AG04450 (cell line): Measurements from ENCODE around the gene LRPAP1. TPM values are rescaled to one million over a fixed set of nuclear protein-coding genes. Genes with fewer than 3 reads are reported as not detected.

Experiments
- CTCF ChIA-PET: fragments of 300-600, 350-600 bp; formaldehyde crosslinking; extraction: SDS; loops from one replicate; lab custom pipeline; 2022; ENCODE audit warnings: antibody characterized with exemption, inconsistent platforms; lab: Charles Lee
- POLR2A ChIA-PET: fragments of 350-600 bp; formaldehyde crosslinking; extraction: SDS; loops from one replicate; lab custom pipeline; 2021; ENCODE audit warnings: antibody characterized with exemption, inconsistent platforms; lab: Yijun Ruan, JAX
- DNase-seq: peaks from one replicate; pipeline ENCODE4 v3.0.0-alpha.2; 2011; ENCODE audit warnings: low read depth, low spot score
- H3K27ac ChIP-seq: one replicate; pipeline ENCODE4 v1.5.1; 2012; ENCODE audit warnings: low read depth, low read length, control low read depth
- H3K27me3 ChIP-seq: one replicate; pipeline ENCODE4 v1.6.0; 2012; ENCODE audit warnings: low read length; ENCODE audit not compliant: control insufficient read depth, insufficient read depth
- H3K4me3 ChIP-seq: 2 replicates; pipeline ENCODE4 v1.5.1; 2011; ENCODE audit warnings: mild to moderate bottlenecking, low read depth, low read length, control low read depth
- H3K9me3 ChIP-seq: 2 replicates; pipeline ENCODE4 v1.5.1; 2012; ENCODE audit warnings: low read length; ENCODE audit not compliant: control insufficient read depth, insufficient read depth
- polyA plus RNA-seq: library from polyadenylated mRNA; depleted of rRNA; stranded (reverse); fragments of >200 nt; gene quantifications from 2 replicates; pipeline ENCODE4 v1.2.3, GENCODE V29; 2011
- TF ChIP-seq, protein P1 (sequence below): IDR thresholded peaks from 2 replicates; pipeline ENCODE4 v1.5.1; 2011; ENCODE audit warnings: low read depth, low read length, control low read depth, inconsistent platforms

The LRPAP1 gene
- polyA plus RNA-seq, 1 experiment, result 150 TPM

DNA sequence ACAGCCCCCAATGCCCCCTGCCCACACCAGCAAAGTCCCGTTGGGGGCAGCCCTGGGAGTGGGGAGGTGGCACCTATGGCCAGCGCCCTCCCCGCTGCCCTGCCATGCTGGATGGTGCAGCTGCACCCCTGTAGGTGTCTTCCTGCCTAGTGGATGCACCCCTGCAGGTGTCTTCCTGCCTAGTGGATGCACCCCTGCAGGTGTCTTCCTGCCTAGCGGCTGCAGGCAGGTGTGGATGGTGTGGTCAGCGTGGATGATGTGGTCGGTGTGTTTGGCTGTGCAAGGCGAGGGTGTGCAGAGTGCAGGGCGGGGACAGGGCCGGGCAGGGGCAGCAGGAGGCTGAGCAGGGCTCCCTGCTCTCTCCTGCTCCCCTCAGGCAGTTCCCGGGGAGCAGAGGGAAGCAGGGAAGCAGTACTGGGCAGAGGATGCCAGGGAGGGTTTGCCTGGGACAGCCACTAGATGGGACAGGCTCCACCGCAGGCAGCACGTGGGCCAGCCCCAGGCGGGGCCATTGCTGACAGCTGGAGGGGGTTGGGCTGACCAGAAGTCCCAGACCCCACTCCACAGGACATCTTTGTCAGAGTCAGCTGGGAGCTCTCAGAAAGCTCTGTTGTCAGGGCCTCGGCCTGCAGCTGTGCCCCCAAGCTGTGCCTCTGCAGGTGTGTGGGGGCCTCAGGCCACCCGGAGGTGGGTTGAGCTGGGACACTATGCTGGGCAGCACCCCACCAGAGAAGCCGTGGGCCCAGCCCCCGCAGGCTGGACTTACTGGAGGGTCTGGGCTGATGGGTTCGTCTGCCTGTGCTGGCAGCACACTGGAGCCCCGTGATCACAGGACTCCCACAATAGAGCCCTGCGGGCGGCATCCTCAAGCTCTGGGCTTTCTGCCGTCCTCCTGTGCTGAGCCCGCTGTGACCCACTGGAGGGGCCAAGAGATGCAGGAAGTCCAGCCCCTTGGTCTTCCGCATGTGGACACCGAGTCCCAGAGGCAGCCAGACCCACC lies 45.4 kb downstream of the LRPAP1 start:
- POLR2A ChIA-PET, result no interaction called here
- Histone ChIP-seq H3K9me3 (no peaks in the 10 kb centered on the region; the same call in 1 of the 2 replicates), H3K27ac (no peak overlapping the region), H3K27me3 (peaks cover 35% of the 10 kb centered on the region), H3K4me3 (no peak overlapping the region)
- TF ChIP-seq, protein P1, sequence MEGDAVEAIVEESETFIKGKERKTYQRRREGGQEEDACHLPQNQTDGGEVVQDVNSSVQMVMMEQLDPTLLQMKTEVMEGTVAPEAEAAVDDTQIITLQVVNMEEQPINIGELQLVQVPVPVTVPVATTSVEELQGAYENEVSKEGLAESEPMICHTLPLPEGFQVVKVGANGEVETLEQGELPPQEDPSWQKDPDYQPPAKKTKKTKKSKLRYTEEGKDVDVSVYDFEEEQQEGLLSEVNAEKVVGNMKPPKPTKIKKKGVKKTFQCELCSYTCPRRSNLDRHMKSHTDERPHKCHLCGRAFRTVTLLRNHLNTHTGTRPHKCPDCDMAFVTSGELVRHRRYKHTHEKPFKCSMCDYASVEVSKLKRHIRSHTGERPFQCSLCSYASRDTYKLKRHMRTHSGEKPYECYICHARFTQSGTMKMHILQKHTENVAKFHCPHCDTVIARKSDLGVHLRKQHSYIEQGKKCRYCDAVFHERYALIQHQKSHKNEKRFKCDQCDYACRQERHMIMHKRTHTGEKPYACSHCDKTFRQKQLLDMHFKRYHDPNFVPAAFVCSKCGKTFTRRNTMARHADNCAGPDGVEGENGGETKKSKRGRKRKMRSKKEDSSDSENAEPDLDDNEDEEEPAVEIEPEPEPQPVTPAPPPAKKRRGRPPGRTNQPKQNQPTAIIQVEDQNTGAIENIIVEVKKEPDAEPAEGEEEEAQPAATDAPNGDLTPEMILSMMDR, result no peak
- no peak for DNase-seq
- CTCF ChIA-PET, result interaction anchor here (1.4 kb wide), 1 partner anchor 394 kb away, joined by 3 read pairs; no protein-coding TSS in a partner anchor

DNA sequence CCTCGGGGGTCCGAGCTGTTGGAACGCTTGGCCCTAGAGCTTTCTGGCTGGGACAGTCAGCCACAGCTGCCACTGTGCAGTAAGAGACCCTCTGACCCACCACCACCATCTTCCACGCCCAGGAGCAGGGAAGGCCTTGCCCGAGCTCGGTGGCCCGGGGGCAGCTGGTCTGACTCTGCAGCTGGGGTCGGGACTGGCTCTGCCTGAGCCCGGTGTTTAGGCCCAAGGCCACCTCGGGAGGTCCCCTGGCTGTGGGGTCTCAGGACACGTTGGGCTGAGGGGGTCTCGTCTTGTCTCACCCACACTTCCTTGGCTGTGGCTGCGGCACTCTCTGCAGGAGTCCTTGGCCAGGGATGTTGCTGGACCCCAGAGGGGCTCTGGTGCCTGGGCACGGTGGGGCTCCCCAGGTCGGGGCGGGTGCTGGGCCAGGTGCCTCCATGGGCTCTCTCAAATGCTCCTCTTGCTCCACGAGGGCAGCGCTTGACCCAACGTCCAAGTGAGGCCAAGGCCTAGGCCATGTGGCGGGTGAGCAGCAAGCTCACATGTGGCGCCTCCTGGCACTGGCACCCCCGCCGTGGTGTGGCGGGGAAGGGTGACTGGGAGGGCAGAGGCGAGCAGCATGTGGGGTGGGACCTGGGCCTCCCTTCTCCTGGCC lies 46.2 kb downstream of the LRPAP1 start:
- POLR2A ChIA-PET, result no interaction called here
- no peak overlapping the region for H3K4me3 ChIP-seq
- H3K27ac ChIP-seq, result no peak overlapping the region
- no peak for DNase-seq
- H3K9me3 ChIP-seq, result no peaks in the 10 kb centered on the region; the same call in 1 of the 2 replicates
- CTCF ChIA-PET, result interaction anchor here (1.4 kb wide), 1 partner anchor 395 kb away, joined by 3 read pairs; no protein-coding TSS in a partner anchor
- H3K27me3 ChIP-seq, result peaks cover 35% of the 10 kb centered on the region
- TF ChIP-seq, protein P1, result no peak

DNA sequence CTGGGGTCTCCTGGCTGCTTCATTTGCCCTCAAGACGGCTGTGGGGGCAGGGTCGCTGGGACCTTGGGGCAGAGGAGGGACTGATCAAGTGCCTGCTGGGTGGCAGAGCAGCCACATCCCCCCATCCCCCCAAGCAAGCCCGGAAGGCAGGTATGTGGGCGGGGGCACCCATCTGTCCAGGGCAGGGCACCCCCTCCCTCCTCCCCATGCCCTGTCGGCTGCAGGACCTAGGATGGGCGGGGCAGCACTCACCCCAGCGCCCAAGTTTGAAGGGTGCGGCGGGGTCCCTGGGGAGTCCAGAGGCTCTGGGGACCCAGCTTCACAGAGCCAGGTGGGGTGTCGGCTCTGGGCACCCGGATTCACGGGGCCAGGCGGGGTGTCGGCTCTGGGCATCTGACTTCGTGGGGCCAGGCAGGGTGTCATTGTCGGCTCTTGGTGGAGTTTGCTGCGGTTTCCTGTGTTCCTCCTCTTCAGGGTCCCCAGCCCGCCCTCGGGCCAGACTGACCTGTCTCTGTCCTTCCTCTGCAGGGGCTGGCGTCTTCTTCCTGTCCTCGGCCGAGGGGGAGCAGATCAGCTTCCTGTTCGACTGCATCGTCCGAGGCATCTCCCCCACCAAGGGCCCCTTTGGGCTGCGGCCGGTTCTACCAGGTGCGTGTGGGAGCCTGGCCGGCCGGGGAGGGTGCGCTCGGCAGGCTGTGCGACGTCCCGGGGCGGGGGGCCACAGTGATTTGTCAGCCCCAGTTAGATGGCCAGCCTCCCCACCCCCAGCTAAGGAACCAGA lies 47.0 kb downstream of the LRPAP1 start:
- ChIA-PET POLR2A (no interaction called here), CTCF (no interaction called here)
- TF ChIP-seq, protein P1, result no peak
- Histone ChIP-seq H3K27ac (no peak overlapping the region), H3K4me3 (no peak overlapping the region), H3K9me3 (no peaks in the 10 kb centered on the region; the same call in 1 of the 2 replicates), H3K27me3 (peaks cover 37% of the 10 kb centered on the region)
- no peak for DNase-seq

DNA sequence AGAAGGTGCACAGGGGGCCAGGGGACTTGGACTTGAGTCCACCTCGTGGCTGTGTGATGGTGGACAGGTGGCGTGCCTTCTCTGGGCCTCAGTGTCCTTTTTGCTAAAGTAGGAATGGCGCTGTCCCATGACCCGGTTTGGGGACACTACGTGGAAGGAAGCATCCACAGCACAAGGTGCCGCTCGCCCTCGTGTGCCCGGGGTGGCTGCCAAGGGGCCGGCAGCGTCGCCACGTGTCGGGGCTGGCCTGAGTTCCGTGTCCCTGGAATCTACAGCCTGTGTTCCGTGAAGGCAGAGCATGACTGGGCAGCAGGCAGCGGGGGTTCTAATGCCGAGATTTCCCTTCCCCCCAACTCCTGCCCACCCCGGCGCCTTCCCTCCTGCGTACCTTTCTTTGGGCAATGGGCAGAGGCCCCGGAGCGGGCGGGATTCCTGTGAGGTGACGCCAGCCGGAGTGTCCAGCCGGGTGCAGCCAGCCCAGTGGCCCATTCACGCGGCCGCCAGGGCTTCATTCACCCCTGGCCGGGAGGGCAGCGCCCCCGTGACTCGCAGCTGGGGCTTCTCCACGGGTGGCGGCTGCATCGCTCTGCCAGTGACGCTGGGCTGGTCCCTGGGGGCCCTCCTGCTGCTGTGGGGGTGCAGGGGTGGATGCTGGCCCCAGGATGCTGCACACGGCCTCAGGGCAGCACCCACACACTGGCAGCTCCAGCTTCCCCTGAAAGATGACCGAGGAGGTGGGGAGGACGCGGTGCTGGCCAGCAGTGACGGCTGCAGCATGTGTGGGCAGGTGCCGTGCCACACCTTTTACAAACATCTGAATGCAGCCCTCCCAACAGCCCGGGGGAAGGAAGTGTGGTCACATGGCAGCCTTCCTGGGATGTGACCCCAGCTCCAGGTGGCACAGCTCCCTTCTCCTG lies 47.9 kb downstream of the LRPAP1 start:
- CTCF ChIA-PET, result interaction anchor here (1.4 kb wide), 1 partner anchor 138 kb away, joined by 3 read pairs; no protein-coding TSS in a partner anchor
- POLR2A ChIA-PET, result no interaction called here
- DNase-seq, result no peak

More for the DNA sequence above, 47.9 kb downstream of the LRPAP1 start:
- peaks cover 37% of the 10 kb centered on the region for H3K27me3 ChIP-seq
- TF ChIP-seq, protein P1, result no peak
- no peak overlapping the region for H3K27ac ChIP-seq
- no peak overlapping the region for H3K4me3 ChIP-seq
- H3K9me3 ChIP-seq, result no peaks in the 10 kb centered on the region; the same call in 1 of the 2 replicates
